ENCODE measurements around the gene TFAP2C. TPM values are rescaled to one million over a fixed set of nuclear protein-coding genes. Genes with fewer than 3 reads are reported as not detected.

TFAP2C gene
- total and polyA plus RNA-seq, 4 donors = 2.6 to 6.3 (median 4.5) TPM

DNA sequence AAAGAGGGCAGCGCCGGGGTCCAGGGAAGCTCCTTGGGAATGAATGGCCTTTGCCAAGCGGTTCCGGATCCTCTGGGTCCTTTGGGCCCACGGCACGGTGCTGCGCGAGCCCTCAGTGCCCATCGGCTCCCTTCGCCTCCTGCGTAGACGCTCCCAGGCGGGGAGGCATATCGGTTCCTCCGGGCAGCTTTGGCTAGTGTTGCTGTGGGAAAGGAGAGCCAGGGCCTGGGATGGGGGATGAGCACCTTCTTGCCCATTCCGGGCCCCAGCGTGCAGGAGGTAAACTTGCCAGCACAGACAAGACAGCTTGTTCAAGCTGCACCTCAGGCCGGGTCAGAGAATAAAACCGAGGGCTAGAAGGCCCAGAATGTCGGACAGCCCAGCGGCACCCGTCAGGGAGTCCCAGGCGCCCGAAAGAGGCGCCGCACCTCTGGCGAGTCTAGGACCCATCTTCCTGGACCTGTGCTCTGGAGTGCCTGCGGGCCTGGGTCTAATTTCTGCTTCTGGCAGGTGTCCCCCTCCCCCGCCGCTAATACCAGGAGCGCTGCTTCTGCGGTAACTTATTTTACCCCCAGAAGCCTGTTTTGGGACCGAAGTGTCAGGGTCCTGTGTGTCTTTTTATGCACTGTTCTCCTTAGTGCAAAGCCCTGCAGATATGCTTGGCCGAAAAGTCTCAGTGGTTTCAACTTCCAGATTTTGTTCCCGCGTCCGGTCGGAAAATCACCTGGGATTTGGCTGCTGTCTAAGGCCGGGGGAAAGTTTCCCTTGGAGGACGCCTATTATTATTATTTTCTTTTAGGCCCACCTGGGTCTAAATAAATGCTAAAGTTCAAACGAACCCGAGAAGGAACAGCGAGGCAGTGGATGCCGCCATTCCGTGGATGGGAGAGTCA lies 1.7 kb upstream of the TFAP2C start:
- H3K4me1 ChIP-seq (ENCODE audit: control insufficient read depth in 5 of 5, insufficient read depth in 5 of 5, low read length in 5 of 5) = peaks cover 0 to 25% (median 5%) of the 10 kb centered on the region in 5 donors
- H3K27me3 ChIP-seq (ENCODE audit: control insufficient read depth in 3 of 3, insufficient read depth in 3 of 3, low read length in 2 of 3) = peaks cover 38 to 73% (median 62%) of the 10 kb centered on the region in 3 donors
- H3K4me3 ChIP-seq = no peak overlapping the region
- DNase-seq = no peak
- ATAC-seq (ENCODE audit: insufficient read depth, low FRiP score) = no peak
- no peak overlapping the region for H3K27ac ChIP-seq (ENCODE audit: low read depth in 1 of 2, low read length in 1 of 2)
- TF ChIP-seq, protein P1, sequence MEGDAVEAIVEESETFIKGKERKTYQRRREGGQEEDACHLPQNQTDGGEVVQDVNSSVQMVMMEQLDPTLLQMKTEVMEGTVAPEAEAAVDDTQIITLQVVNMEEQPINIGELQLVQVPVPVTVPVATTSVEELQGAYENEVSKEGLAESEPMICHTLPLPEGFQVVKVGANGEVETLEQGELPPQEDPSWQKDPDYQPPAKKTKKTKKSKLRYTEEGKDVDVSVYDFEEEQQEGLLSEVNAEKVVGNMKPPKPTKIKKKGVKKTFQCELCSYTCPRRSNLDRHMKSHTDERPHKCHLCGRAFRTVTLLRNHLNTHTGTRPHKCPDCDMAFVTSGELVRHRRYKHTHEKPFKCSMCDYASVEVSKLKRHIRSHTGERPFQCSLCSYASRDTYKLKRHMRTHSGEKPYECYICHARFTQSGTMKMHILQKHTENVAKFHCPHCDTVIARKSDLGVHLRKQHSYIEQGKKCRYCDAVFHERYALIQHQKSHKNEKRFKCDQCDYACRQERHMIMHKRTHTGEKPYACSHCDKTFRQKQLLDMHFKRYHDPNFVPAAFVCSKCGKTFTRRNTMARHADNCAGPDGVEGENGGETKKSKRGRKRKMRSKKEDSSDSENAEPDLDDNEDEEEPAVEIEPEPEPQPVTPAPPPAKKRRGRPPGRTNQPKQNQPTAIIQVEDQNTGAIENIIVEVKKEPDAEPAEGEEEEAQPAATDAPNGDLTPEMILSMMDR (IDR thresholded peaks at IDR 0.05; ENCODE audit: control extremely low read depth, extremely low read depth) = no peak
- H3K9me3 ChIP-seq (ENCODE audit: control insufficient read depth in 4 of 4, insufficient read depth in 3 of 4, low read length in 3 of 4) = peaks cover 0 to 10% (median 0%) of the 10 kb centered on the region in 4 donors
- no peak overlapping the region for H3K9ac ChIP-seq (ENCODE audit: insufficient read depth in 1 of 2, low read length in 2 of 2)
- H3K36me3 ChIP-seq (ENCODE audit: control insufficient read depth in 4 of 4, insufficient read depth in 4 of 4, low read length in 4 of 4) = peaks cover 0 to 1% (median 0%) of the 10 kb centered on the region in 4 donors
- 10 to 11% methylated on average over 45 of the region's 45 CpGs for WGBS, 2 donors

DNA sequence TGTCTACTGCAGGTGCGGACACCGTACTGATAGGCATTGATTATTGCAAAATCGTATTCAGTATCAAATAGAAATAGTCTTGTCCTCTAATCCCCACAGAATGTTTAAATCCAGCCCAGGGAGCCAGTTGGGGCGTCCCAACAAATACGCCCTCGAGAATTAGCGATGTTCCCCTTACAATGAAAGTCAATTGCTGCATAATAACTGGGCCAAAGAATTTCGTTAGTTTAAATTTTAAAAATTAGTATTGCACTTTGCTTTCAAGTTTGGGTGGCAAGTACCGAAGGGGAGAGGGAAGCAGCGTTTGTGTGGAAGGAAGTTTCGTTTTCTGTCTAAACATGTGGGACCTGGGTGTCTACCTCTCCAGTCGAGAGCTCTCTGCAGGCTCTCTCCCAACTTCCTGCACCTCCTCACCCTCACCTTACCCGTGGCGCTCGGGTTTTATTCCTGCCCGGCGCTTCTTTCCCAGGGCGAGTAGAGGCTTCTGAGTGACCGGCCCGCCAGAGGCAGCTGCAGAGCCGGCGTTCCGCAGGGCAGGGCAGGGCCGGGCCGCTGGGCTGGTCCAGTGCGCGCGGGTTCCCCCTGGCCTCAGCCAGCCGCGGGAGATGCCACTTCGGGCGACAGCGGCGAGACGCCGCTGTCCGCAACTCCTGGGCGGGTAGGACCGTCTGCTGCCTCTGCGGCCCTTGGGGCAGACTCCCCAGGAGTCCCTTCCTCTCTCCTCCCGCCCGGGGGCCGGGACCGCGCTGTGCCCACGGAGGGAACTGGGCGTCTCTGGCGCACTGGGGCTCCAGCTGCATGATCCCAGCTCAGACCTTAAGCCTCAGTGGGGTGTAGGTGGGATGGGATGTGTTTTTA lies 862 bp upstream of the TFAP2C start:
- Histone ChIP-seq H3K4me3 (no peak overlapping the region), H3K9me3 (ENCODE audit: control insufficient read depth in 4 of 4, insufficient read depth in 3 of 4, low read length in 3 of 4) (peaks cover 0 to 10% (median 0%) of the 10 kb centered on the region in 4 donors), H3K27ac (ENCODE audit: low read depth in 1 of 2, low read length in 1 of 2) (no peak overlapping the region), H3K4me1 (ENCODE audit: control insufficient read depth in 5 of 5, insufficient read depth in 5 of 5, low read length in 5 of 5) (peaks cover 0 to 25% (median 5%) of the 10 kb centered on the region in 5 donors), H3K36me3 (ENCODE audit: control insufficient read depth in 4 of 4, insufficient read depth in 4 of 4, low read length in 4 of 4) (peaks cover 0 to 1% (median 0%) of the 10 kb centered on the region in 4 donors), H3K9ac (ENCODE audit: insufficient read depth in 1 of 2, low read length in 2 of 2) (no peak overlapping the region), H3K27me3 (ENCODE audit: control insufficient read depth in 3 of 3, insufficient read depth in 3 of 3, low read length in 2 of 3) (peaks cover 38 to 79% (median 71%) of the 10 kb centered on the region in 3 donors)
- ATAC-seq (ENCODE audit: insufficient read depth, low FRiP score) (peak; percentile 7), DNase-seq (peak in 2 of 3 donors; percentile 20 to 21)
- TF ChIP-seq, protein P1 (IDR thresholded peaks at IDR 0.05; ENCODE audit: control extremely low read depth, extremely low read depth) = no peak
- 2 to 3% methylated on average over 38 to 48 of the region's 48 CpGs for WGBS, 2 donors

DNA sequence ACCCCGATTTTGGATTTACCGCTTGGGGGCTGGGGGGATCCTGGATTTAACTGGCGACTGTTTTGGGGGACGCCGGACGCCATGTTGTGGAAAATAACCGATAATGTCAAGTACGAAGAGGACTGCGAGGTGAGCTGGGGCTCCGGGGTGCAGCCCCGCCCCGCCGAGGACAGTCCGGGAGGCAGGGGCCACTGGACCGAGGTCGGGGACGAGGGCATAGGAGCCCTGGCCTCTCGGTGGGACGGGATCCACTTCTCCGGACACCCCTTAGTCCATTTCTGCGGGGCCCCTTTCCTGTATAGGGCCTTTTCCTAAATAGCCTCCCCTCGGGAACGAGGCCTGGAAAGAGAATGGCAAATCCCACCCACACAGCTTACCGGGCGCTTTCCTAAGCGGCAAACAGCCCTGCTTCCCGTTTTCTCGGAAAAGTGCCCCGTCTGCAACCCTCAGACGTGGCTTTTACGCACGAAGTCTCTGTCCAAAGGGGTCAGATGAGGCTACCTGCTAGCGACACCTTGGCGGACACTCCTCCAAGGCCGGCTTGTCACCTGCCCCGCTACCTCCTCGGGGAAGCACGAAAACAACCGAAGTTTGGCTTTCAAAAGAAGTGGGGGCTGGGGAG lies 469 bp downstream of the TFAP2C start:
- Histone ChIP-seq H3K4me3 (peak overlapping the region; percentile 46), H3K27ac (ENCODE audit: low read depth in 1 of 2, low read length in 1 of 2) (peak overlapping the region in 1 of 2 donors; percentile 54), H3K36me3 (ENCODE audit: control insufficient read depth in 4 of 4, insufficient read depth in 4 of 4, low read length in 4 of 4) (peaks cover 0 to 1% (median 0%) of the 10 kb centered on the region in 4 donors), H3K9me3 (ENCODE audit: control insufficient read depth in 4 of 4, insufficient read depth in 3 of 4, low read length in 3 of 4) (peaks cover 0 to 10% (median 0%) of the 10 kb centered on the region in 4 donors), H3K4me1 (ENCODE audit: control insufficient read depth in 5 of 5, insufficient read depth in 5 of 5, low read length in 5 of 5) (peaks cover 0 to 25% (median 5%) of the 10 kb centered on the region in 5 donors), H3K9ac (ENCODE audit: insufficient read depth in 1 of 2, low read length in 2 of 2) (no peak overlapping the region), H3K27me3 (ENCODE audit: control insufficient read depth in 3 of 3, insufficient read depth in 3 of 3, low read length in 2 of 3) (peaks cover 38 to 86% (median 78%) of the 10 kb centered on the region in 3 donors)
- TF ChIP-seq, protein P1 (IDR thresholded peaks at IDR 0.05; ENCODE audit: control extremely low read depth, extremely low read depth) = no peak
- DNase-seq (peak in 1 of 3 donors; percentile 18), ATAC-seq (ENCODE audit: insufficient read depth, low FRiP score) (peak; percentile 0)
- 1 to 2% methylated on average over 39 of the region's 39 CpGs for WGBS, 2 donors
